Medulla oblongata (tissue), 1 donor: Measurements from ENCODE around the gene CAPZA2.
"Not testable (repeated sequence)": the region's sequence is repeated elsewhere in the genome, so short reads cannot be mapped to it uniquely, and the experiment has no call there.

Experiments used
- DNase-seq: peaks from one replicate; pipeline ENCODE4 v3.0.0-alpha.2; 2015; ENCODE audit errors: extremely low spot score

Gene CAPZA2

DNA sequence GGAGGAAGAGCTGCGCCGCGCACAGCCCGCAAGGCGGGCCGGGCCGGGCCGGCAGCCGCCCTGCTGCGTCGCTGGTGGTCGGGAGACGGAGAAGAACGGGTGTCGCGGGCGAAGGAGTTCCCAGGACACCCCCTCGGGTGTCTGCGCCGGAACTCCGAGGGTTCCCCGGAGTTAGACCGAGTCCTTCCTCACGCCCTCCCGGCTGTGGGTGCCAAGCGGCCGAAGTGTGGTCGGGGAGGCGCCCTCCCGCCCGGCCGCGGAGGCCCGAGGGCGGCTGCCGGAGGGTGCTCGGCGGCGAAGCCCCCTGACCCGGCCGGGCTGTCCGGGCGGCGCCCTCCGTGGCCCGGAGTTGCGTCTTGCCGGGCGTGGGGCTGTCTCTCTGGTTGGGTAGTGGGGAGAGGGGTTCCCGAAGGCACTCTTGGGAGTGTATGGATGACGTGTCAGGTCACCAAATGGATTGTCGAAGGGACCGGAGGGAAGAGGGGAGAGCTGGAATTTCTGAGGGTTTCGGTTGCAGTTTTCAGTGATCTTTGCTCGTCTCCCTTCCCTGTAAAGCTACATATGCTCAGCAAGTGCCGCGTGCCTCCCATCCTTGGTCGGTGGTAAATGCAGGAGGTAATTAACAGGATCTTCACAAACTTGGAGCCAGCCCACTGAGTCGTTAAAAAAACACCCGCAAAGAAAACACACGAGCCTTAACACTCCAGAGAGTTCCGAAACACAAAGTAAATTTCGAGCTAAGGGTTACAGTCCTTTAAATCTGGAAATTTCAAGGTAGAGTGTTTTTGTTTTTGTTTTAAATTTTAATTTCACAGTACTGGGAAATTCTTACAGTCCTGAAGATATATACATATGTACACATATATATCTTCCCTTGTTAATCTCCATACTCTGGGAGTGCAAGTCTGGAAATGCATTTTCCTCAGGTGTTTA lies 91.8 kb downstream of the CAPZA2 start:
- peak; percentile 72 for DNase-seq

GRCh38 chr7:116955340-116955739 lies 93.0 kb downstream of the CAPZA2 start:
- peak; percentile 21 for DNase-seq

DNA sequence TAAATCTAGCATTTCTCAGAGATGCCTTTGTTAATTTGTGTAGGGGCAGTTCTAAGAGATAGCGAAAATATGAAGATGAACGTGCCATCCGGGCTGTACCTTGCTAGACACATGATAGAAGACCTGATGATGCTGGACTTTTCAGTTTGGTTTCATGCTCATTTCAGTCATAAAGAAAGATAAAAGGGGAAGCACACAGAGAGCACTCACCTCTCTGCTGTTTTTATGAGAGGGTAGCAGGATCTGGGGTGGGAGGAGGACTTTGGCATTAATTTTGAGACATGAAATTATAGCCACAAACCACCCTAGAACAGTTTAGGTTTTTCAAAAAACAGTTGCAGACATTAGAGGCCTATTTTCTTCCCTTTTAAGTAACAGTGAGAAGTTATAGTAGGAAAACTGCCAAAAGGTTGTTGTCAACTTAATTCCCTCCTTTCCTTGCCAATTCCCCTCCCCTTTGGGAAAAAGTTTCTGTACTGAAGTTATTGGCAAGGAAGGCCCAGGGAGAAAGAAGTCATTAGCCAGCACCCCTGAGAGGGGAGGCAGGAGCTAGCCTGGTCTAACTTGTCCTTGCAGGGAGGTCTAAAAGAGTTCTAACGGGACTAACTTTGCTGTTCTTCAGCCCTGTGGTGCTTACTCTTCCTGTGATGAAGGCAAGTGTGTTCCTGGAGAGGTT lies 93.6 kb downstream of the CAPZA2 start:
- DNase-seq = peak; percentile 42

GRCh38 chr7:116956477-116956804 lies 94.1 kb downstream of the CAPZA2 start:
- DNase-seq = no peak

DNA sequence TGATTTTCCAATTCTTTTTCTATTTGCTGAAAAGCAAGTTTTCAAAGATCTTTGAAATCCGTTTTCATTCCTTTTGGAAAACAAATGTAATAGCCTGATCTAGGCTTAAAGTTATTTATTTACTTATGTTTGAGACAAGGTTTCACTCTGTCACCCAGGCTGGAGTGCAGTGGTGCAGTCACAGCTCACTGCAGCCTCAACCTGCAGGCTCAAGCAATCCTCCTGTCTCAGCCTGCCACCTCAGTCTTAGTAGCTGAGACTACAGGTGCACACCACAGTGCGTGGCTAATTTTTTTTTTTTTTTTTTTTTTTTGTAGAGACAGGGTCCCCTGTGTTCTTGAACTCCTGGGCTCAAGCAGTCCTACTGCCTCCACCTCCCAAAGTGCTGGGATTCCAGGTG lies 95.5 kb downstream of the CAPZA2 start:
- no peak for DNase-seq

DNA sequence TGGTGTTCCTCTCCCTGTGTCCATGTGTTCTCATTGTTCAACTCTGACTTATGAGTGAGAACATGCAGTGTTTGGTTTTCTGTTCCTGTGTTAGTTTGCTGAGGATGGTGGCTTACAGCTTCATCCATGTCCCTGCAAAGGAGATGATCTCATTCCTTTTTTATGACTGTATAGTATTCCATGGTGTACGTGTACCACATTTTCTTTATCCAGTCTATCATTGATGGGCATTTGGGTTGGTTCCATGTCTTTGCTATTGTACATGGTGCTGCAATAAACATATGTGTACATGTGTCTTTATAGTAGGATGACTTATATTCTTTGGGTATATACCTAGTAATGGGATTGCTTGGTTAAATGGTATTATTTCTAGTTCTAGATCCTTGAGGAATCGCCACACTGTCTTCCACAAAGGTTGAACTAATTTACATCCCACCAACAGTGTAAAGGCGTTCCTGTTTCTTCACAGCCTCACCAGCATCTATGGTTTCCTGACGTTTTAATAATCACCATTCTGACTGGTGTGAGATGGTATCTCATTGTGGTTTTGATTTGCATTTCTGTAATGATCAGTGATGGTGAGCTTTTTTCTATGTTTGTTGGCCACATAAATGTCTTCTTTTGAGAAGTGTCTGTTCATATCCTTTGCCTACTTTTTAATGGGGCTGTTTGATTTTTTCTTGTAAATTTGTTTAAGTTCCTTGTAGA lies 99.7 kb downstream of the CAPZA2 start:
- DNase-seq = not testable (repeated sequence)

GRCh38 chr7:116963234-116963633 lies 100.8 kb downstream of the CAPZA2 start:
- DNase-seq = no peak

- no peak for DNase-seq
These were observed 104.2 kb downstream of the CAPZA2 start for GRCh38 chr7:116966601-116967000.

GRCh38 chr7:116967254-116967922 lies 105.0 kb downstream of the CAPZA2 start:
- DNase-seq = no peak

GRCh38 chr7:116967983-116968382 lies 105.6 kb downstream of the CAPZA2 start:
- DNase-seq = no peak

GRCh38 chr7:116968631-116969030 lies 106.2 kb downstream of the CAPZA2 start:
- DNase-seq = no peak

- peak; percentile 29 for DNase-seq
These were observed 107.0 kb downstream of the CAPZA2 start for GRCh38 chr7:116969371-116969902.

GRCh38 chr7:116970238-116970910 lies 108.0 kb downstream of the CAPZA2 start:
- no peak for DNase-seq

DNA sequence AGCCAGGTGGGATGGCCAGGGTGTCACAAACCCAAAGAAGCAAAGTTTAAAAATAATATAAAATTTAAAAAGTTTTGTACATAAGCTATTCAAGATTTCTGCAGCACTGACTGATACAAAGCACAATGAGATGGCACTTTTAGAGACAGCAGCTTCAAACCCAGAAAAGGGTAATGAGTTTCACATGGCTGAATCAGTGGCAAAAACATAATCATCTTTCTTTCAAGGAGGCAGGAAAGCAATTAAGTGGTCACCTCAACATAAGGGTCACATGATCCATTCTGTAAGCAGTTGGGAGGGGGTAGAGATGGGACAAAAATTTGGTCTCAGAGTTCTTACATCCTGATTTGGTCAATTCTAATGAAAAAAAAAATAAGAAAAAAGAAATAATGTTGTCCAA lies 108.8 kb downstream of the CAPZA2 start:
- not testable (repeated sequence) for DNase-seq
